ENCODE results near the gene RUNX2.

Gene RUNX2

DNA sequence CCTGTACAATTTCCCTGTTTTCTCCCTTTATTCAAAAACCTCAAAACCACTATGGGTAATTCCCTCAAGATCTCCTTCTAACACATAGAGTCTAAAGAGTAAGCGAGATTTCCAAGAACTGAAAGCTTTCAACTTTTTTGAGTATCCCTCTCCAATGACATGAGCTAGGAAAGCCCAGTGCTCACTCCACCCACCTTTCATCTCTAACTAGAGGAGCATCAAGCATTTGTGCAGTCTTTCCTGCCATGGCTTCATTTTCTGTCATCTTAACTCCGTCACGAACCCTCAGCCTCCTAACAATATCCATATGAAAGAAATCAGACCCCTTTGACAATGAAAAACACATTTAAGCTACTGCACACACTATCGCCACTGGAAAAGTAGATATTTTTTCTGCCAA, 141.5 kb downstream of the RUNX2 start:
- Histone ChIP-seq H3K9me3 (ENCODE audit: severe bottlenecking) (no peaks in the 10 kb centered on the region), H3K4me3 (ENCODE audit: severe bottlenecking) (no peak overlapping the region), H3K4me1 (ENCODE audit: insufficient read depth, poor library complexity, severe bottlenecking) (no peaks in the 10 kb centered on the region), H3K27ac (ENCODE audit: poor library complexity, severe bottlenecking) (no peak overlapping the region), H3K27me3 (ENCODE audit: insufficient read depth, poor library complexity, severe bottlenecking) (no peaks in the 10 kb centered on the region), H3K36me3 (ENCODE audit: low read depth) (peaks cover 15% of the 10 kb centered on the region)
- TF ChIP-seq CTCF (IDR thresholded peaks at IDR 0.05; ENCODE audit: poor library complexity, severe bottlenecking) = no peak
- ATAC-seq (ENCODE audit: low read depth) (no peak), DNase-seq (ENCODE audit: low spot score) (no peak)

DNA sequence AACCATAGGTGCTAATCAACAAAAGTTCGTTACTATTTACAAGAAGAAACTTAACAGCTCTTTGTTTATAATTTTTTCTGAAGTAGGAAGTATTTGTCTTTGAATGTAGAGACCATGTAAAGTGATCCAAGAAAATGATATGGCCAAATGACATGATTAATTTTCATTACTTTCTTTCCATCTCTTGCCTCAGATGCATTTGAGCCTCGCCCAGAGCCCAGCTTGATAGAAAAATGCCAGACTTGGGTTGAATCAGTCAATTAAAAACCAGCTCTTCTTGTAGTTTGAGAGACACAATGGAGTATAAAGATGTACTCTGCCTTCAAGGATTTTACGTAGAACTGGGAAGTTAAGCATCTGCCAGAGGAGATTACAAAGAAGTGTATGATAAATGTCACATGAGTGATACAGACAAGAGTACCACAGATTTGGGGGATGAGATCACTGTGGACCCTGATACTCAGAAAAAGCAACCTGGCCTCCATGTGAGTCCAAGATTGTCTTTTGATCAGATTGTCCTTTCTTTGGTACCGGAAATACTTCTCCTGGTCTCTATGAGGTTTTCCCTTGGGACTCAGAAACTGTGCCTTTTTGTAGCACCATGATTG, 142.1 kb downstream of the RUNX2 start:
- H3K4me3 ChIP-seq (ENCODE audit: severe bottlenecking) = no peak overlapping the region
- peaks cover 15% of the 10 kb centered on the region for H3K36me3 ChIP-seq (ENCODE audit: low read depth)
- no peaks in the 10 kb centered on the region for H3K4me1 ChIP-seq (ENCODE audit: insufficient read depth, poor library complexity, severe bottlenecking)
- H3K27me3 ChIP-seq (ENCODE audit: insufficient read depth, poor library complexity, severe bottlenecking) = no peaks in the 10 kb centered on the region
- no peaks in the 10 kb centered on the region for H3K9me3 ChIP-seq (ENCODE audit: severe bottlenecking)
- DNase-seq (ENCODE audit: low spot score) = no peak
- ATAC-seq (ENCODE audit: low read depth) = no peak
- no peak overlapping the region for H3K27ac ChIP-seq (ENCODE audit: poor library complexity, severe bottlenecking)
- TF ChIP-seq CTCF (IDR thresholded peaks at IDR 0.05; ENCODE audit: poor library complexity, severe bottlenecking) = no peak

DNA sequence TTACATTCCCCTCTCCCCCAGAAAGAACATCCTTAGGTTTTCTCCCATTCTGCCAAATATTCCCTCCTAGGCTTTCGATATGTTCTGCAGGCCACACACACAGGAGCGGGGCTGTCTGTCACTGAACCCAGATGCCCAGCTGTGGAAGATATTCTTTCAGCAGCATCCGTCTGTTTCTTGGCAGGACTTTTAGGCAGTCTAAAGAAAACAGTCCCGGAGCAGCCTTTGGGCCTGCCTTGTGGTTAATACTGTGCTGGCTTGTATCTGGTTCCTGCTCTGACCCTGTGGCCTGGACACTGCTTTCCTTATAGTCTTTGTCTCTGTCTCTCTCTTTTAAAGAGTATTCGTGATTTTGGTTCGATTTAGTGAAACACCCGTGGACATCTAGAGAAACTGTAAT, 144.3 kb downstream of the RUNX2 start:
- H3K27ac ChIP-seq (ENCODE audit: poor library complexity, severe bottlenecking) = no peak overlapping the region
- no peak for ATAC-seq (ENCODE audit: low read depth)
- peaks cover 4% of the 10 kb centered on the region for H3K4me1 ChIP-seq (ENCODE audit: insufficient read depth, poor library complexity, severe bottlenecking)
- H3K4me3 ChIP-seq (ENCODE audit: severe bottlenecking) = no peak overlapping the region
- no peaks in the 10 kb centered on the region for H3K9me3 ChIP-seq (ENCODE audit: severe bottlenecking)
- no peak for DNase-seq (ENCODE audit: low spot score)
- H3K27me3 ChIP-seq (ENCODE audit: insufficient read depth, poor library complexity, severe bottlenecking) = no peaks in the 10 kb centered on the region
- H3K36me3 ChIP-seq (ENCODE audit: low read depth) = peaks cover 15% of the 10 kb centered on the region
- TF ChIP-seq CTCF (IDR thresholded peaks at IDR 0.05; ENCODE audit: poor library complexity, severe bottlenecking) = no peak

- ATAC-seq (ENCODE audit: low read depth) = no peak
- peaks cover 14% of the 10 kb centered on the region for H3K4me1 ChIP-seq (ENCODE audit: insufficient read depth, poor library complexity, severe bottlenecking)
- no peak overlapping the region for H3K27ac ChIP-seq (ENCODE audit: poor library complexity, severe bottlenecking)
- H3K4me3 ChIP-seq (ENCODE audit: severe bottlenecking) = no peak overlapping the region
- no peak for TF ChIP-seq CTCF (IDR thresholded peaks at IDR 0.05; ENCODE audit: poor library complexity, severe bottlenecking)
- H3K27me3 ChIP-seq (ENCODE audit: insufficient read depth, poor library complexity, severe bottlenecking) = no peaks in the 10 kb centered on the region
- no peaks in the 10 kb centered on the region for H3K9me3 ChIP-seq (ENCODE audit: severe bottlenecking)
- H3K36me3 ChIP-seq (ENCODE audit: low read depth) = peaks cover 15% of the 10 kb centered on the region
- no peak for DNase-seq (ENCODE audit: low spot score)
These were observed 145.2 kb downstream of the RUNX2 start for GRCh38 chr6:45473121-45473993.

- Histone ChIP-seq H3K4me1 (ENCODE audit: insufficient read depth, poor library complexity, severe bottlenecking) (peaks cover 19% of the 10 kb centered on the region), H3K9me3 (ENCODE audit: severe bottlenecking) (no peaks in the 10 kb centered on the region), H3K4me3 (ENCODE audit: severe bottlenecking) (no peak overlapping the region), H3K36me3 (ENCODE audit: low read depth) (peaks cover 10% of the 10 kb centered on the region), H3K27me3 (ENCODE audit: insufficient read depth, poor library complexity, severe bottlenecking) (no peaks in the 10 kb centered on the region), H3K27ac (ENCODE audit: poor library complexity, severe bottlenecking) (no peak overlapping the region)
- no peak for DNase-seq (ENCODE audit: low spot score)
- ATAC-seq (ENCODE audit: low read depth) = no peak
- TF ChIP-seq CTCF (IDR thresholded peaks at IDR 0.05; ENCODE audit: poor library complexity, severe bottlenecking) = no peak
These were observed 146.2 kb downstream of the RUNX2 start for GRCh38 chr6:45474376-45474775.

All from RWPE2 (cell line).